Testis (tissue), 3 donors: ENCODE results near the gene TMEM178B. TPM values are rescaled to one million over a fixed set of nuclear protein-coding genes. Genes with fewer than 3 reads are reported as not detected.
A peak's percentile ranks its signal among the peaks of the same experiment; 100 is the strongest.

ENCODE experiments used
- DNase-seq: peaks from one replicate; pipeline ENCODE4 v3.0.0-alpha.2; 2019
- H3K27ac ChIP-seq, 2 donors: fragments of 200-600 bp; sonication (generic); one replicate each; pipeline ENCODE4 v1.5.1; 2019
- H3K27me3 ChIP-seq: fragments of 200-600 bp; sonication (generic); one replicate; pipeline ENCODE4 v1.5.1; 2019
- H3K36me3 ChIP-seq: fragments of 200-600 bp; sonication (generic); one replicate; pipeline ENCODE4 v1.5.1; 2017; ENCODE audit warnings: low read depth; ENCODE audit errors: missing control alignments
- H3K4me1 ChIP-seq: fragments of 200-600 bp; sonication (generic); one replicate; pipeline ENCODE4 v1.5.1; 2019
- H3K4me3 ChIP-seq, 2 donors: fragments of 200-600 bp; sonication (generic); one replicate each; pipeline ENCODE4 v1.5.1; 2017 to 2019
- H3K9me3 ChIP-seq: fragments of 200-600 bp; sonication (generic); one replicate; pipeline ENCODE4 v1.5.1; 2017
- CTCF ChIP-seq, 3 experiments: fragments of 450-650 bp in 2 of 3; fragments of 200-600 bp in 1 of 3; sonication (generic) in 1 of 3; IDR thresholded peaks; one replicate each; pipeline ENCODE4 v1.5.1; 2016 to 2019; ENCODE audit warnings: antibody characterized with exemption in 3 of 3, mild to moderate bottlenecking in 2 of 3, moderate library complexity in 1 of 3
- POLR2A ChIP-seq: fragments of 450-650 bp; IDR thresholded peaks from one replicate; pipeline ENCODE4 v1.6.1; 2017; ENCODE audit warnings: antibody characterized with exemption, mild to moderate bottlenecking, moderate library complexity
- WGBS, 2 donors: methylation state at CpG; one replicate each; pipeline ENCODE4 v1.1.5; 2018; 5-methylcytosine and 5-hydroxymethylcytosine counted together
- intact Hi-C: fragments of 100-400 bp; cut with DNase I; formaldehyde crosslinking; loops from one replicate; pipeline ENCODE4 v1.15.1; 2023; ENCODE audit warnings: low total_unique reads
- polyA plus RNA-seq: library from polyadenylated mRNA; stranded (reverse); fragments of 350-450 nt; fragmentation: Illumina TruSeq; extraction: RNeasy Lipid Tissue Mini Kit (QIAGEN cat#74804); gene quantifications from one replicate; pipeline ENCODE4 v1.2.3, GENCODE V29; 2014; ENCODE audit warnings: low read depth, low replicate concordance; ENCODE audit not compliant: insufficient read depth
- total RNA-seq, 2 donors: library from RNA; depleted of rRNA; stranded (reverse); fragments of >200 nt; gene quantifications; one replicate each; pipeline ENCODE4 v1.2.3, GENCODE V29; 2016

TMEM178B gene
- total and polyA plus RNA-seq, 3 donors from 2014 or later, result 1.7 to 7.2 (median 2.0) TPM

- intact Hi-C loops, result no loop called here
- H3K27ac ChIP-seq, result no peak overlapping the region
- no peak overlapping the region for H3K4me3 ChIP-seq
- H3K27me3 ChIP-seq, result no peaks in the 10 kb centered on the region
- WGBS, 2 donors, result 52 to 56% methylated on average over 16 of the region's 16 CpGs
- peak; percentile 54 for DNase-seq
- H3K9me3 ChIP-seq, result no peaks in the 10 kb centered on the region
- H3K4me1 ChIP-seq, result peaks cover 12% of the 10 kb centered on the region
- H3K36me3 ChIP-seq, result no peaks in the 10 kb centered on the region
- TF ChIP-seq CTCF (IDR thresholded peaks at IDR 0.05), result no peak
- TF ChIP-seq POLR2A, result no peak
Observed at GRCh38 chr7:141460781-141461715, 387.2 kb downstream of the TMEM178B start.

GRCh38 chr7:141461924-141462323 lies 388.1 kb downstream of the TMEM178B start:
- WGBS, 2 donors, result 92 to 95% methylated on average over 6 of the region's 6 CpGs
- DNase-seq, result no peak
- Histone ChIP-seq H3K4me3 (no peak overlapping the region), H3K27ac (no peak overlapping the region), H3K4me1 (peaks cover 12% of the 10 kb centered on the region), H3K9me3 (no peaks in the 10 kb centered on the region), H3K36me3 (no peaks in the 10 kb centered on the region), H3K27me3 (no peaks in the 10 kb centered on the region)
- TF ChIP-seq POLR2A (no peak), CTCF (IDR thresholded peaks at IDR 0.05) (no peak)
- intact Hi-C loops, result no loop called here

GRCh38 chr7:141462958-141463357 lies 389.1 kb downstream of the TMEM178B start:
- no peaks in the 10 kb centered on the region for H3K9me3 ChIP-seq
- DNase-seq, result no peak
- peaks cover 12% of the 10 kb centered on the region for H3K4me1 ChIP-seq
- no peaks in the 10 kb centered on the region for H3K36me3 ChIP-seq
- no peaks in the 10 kb centered on the region for H3K27me3 ChIP-seq
- intact Hi-C loops, result no loop called here
- H3K4me3 ChIP-seq, result no peak overlapping the region
- no peak overlapping the region for H3K27ac ChIP-seq
- 94 to 95% methylated on average over 3 to 4 of the region's 4 CpGs for WGBS, 2 donors
- TF ChIP-seq CTCF (IDR thresholded peaks at IDR 0.05) (no peak), POLR2A (no peak)

- DNase-seq, result no peak
- Histone ChIP-seq H3K9me3 (no peaks in the 10 kb centered on the region), H3K4me3 (no peak overlapping the region), H3K27ac (no peak overlapping the region), H3K27me3 (no peaks in the 10 kb centered on the region), H3K4me1 (peaks cover 12% of the 10 kb centered on the region), H3K36me3 (no peaks in the 10 kb centered on the region)
- intact Hi-C loops, result no loop called here
- 79 to 82% methylated on average over 6 to 8 of the region's 8 CpGs for WGBS, 2 donors
- TF ChIP-seq POLR2A, result no peak
- no peak for TF ChIP-seq CTCF (IDR thresholded peaks at IDR 0.05)
Observed at GRCh38 chr7:141463986-141464385, 390.1 kb downstream of the TMEM178B start.
